GM13976 (cell line): ENCODE measurements around the gene BTC.

Source experiments
- DNase-seq: peaks from one replicate; pipeline ENCODE4 v3.0.0; 2012; ENCODE audit warnings: low spot score
- CTCF ChIP-seq: IDR thresholded peaks from 2 replicates; pipeline ENCODE4 v1.5.1; 2012; ENCODE audit warnings: borderline replicate concordance, mild to moderate bottlenecking; ENCODE audit not compliant: insufficient read depth; ENCODE audit errors: extremely low read depth, missing control alignments, control extremely low read depth
- in situ Hi-C: fragments of 300-500 bp; cut with MboI; formaldehyde crosslinking; loops from one replicate; pipeline ENCODE4 v1.12.0; 2022; ENCODE audit warnings: low sequenced_read_pairs, mixed read lengths, inconsistent platforms; ENCODE audit not compliant: unreplicated experiment

Gene BTC, protein sequence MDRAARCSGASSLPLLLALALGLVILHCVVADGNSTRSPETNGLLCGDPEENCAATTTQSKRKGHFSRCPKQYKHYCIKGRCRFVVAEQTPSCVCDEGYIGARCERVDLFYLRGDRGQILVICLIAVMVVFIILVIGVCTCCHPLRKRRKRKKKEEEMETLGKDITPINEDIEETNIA

GRCh38 chr4:74794382-74795010 lies at the start of gene BTC:
BTC (minus strand) TSS chr4:74794523; CDS start chr4:74794325, 198 bp downstream.
- in situ Hi-C loops, result no loop called here
- peak; percentile 11 for DNase-seq
- no peak for TF ChIP-seq CTCF

DNA sequence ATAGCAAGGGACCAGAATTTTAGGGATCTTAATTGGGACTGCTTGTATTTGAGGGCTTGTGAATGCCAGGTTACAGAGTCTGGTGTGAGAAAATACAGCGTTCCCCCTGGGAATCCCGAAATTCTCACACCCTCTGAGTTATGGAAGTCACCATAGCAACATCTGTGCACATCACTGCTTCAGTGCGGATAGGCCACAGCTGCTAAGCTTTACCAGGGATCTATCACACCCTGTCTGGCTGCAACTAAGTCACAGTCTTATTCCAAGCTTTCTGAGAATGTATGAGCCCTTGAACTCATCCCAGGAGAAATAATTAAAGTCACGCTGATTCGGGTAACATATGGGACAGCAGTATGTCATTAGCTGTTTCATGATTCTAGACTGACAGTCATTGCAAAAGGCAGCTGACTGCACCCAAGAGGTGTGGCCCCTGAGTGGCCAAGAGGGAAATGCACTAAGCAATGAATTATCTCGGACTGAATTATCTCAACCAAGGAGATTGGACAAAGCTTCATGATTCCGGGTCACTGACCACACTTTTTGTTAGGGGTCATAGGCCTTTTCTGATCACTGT lies 46.7 kb upstream of the BTC start:
- in situ Hi-C loops, result no loop called here

GRCh38 chr4:74838746-74839370 lies 44.5 kb upstream of the BTC start:
- TF ChIP-seq CTCF, result no peak
- in situ Hi-C loops, result no loop called here
- no peak for DNase-seq

More for the DNA sequence above, 46.7 kb upstream of the BTC start:
- TF ChIP-seq CTCF, result no peak
- no peak for DNase-seq

- in situ Hi-C loops, result no loop called here
- no peak for DNase-seq
- no peak for TF ChIP-seq CTCF
Observed at GRCh38 chr4:74830928-74831327, 36.6 kb upstream of the BTC start.

DNA sequence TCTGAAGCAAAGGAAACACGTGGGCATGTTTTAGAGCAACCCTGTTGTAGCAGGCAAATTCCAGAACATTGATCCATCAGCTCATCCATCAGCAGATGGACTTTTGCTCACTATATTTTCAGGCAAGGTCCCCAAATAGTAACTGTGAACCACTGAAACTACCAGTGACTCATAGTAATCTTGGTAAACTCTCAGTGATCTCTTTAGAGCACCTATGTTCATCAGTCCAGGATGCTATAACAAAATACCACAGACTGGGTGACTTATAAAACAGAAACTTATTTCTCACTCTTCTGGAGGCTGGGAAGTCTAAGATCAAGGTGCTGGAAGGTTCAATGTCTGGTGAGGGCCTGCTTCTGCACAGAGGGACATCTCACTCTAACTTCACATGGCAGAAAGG lies 28.9 kb upstream of the BTC start:
- in situ Hi-C loops, result no loop called here
- no peak for TF ChIP-seq CTCF
- DNase-seq, result no peak

GRCh38 chr4:74822603-74823002 lies 28.3 kb upstream of the BTC start:
- no peak for TF ChIP-seq CTCF
- DNase-seq, result no peak
- in situ Hi-C loops, result no loop called here
